ENCODE results near the gene TMEM63C.
"Not testable (repeated sequence)": the region's sequence is repeated elsewhere in the genome, so short reads cannot be mapped to it uniquely, and the experiment has no call there.

The TMEM63C gene

GRCh38 chr14:77259025-77259715, 77.6 kb downstream of the TMEM63C start:
- no peak for DNase-seq

DNA sequence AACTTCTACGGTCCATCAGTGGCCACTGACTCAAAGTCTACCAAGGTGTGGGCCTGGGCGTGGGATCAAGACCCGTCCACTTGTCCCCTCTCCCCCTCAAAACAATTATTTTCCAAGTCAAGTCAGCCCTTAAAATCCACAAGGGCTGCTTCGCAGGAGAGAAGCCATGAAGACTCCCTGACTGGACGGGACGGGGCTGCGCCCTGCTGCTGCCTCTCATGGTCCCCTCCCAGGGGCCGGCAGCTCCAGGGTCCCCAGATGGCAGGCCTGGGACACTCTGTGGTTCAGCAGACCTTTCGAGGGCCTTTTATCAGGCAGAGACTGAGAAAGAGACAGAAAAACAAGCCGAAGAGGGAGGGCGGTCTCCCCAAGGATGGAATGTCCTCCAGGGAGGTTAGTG, 78.6 kb downstream of the TMEM63C start:
- no peak for DNase-seq

- no peak for DNase-seq
Measured at GRCh38 chr14:77260631-77261030, 79.0 kb downstream of the TMEM63C start.

DNA sequence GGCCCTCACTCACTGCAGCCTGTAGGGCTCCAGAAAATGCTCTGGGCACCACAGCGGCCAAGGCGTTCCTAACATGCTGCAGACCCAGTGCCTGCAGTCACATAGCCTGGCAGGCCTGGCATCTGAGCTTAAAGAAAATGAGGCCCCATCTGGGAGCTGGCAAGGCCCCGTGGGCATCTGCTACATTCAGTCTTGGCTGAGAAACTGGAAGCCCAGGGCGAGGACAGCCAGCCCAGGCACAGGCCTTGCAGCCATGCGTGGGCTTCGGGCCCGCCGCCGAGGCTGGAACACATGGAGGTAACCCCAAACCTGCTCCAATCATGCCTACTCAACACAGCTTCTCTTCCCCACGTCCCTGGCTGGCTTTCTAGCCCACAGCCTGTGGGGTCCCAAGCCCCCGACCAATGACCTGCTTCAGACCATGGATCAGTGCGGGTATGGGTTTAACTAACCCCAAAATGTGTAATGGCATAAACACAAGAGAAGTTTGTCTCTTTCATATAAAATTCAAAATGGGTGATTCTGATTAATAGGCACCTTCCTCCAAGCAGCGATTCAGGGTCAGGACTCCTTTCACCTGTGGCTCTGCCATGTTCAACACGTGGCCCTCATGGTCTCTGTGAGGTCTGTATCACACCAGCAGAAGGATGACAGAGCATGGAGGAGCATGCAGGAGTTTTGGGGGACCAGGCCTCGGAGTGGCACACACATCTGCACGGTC, 83.0 kb downstream of the TMEM63C start:
- DNase-seq, result no peak

- DNase-seq, result no peak
Measured at GRCh38 chr14:77265187-77265515, 83.6 kb downstream of the TMEM63C start.

DNA sequence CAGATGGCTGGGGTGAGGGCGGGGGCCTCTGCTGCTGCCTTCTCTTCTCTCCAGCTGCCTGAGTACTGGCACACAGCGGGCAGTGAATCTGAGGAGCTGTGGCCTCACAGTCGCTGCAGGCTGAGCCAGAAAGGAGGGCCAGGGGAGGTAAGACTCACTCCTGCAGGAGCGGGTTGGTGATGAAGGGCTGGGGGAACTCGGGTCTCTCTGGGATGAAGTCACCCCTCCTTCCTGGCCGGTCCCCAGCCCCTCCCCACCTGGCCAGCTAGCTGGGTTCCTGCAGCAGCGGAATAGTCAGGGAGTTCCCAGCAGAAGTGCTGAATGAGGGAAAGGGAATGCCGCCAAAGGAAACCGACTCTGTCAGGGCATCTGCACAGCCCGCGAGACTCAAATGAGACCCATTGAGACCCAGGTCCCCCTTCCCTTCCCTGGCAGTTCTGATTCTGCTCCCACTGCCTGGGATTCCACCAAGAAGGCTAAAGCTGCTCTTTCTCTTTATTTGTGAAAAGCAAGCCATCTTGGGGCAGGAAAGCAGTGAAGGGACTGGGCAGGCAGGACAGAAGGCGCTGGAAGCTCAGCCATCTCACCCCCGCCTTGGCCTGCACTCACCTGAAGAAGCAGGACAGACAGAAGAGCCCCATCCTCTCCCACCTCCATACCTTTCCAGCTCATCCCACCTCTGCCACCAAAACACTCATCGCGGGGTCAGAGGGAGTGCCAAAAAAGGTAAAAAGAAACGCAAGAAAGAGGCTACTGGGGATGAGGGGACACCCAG, 84.2 kb downstream of the TMEM63C start:
- DNase-seq, result no peak

GRCh38 chr14:77266336-77266735, 84.7 kb downstream of the TMEM63C start:
- DNase-seq, result no peak

- DNase-seq, result no peak
Measured at GRCh38 chr14:77267937-77268699, 86.5 kb downstream of the TMEM63C start.

GRCh38 chr14:77268989-77269600, 87.5 kb downstream of the TMEM63C start:
- DNase-seq, result no peak

GRCh38 chr14:77270361-77271112, 88.9 kb downstream of the TMEM63C start:
- DNase-seq, result no peak

GRCh38 chr14:77271113-77271710, 89.6 kb downstream of the TMEM63C start, which contains the start of gene NGB:
Gene NGB (minus strand): TSS chr14:77271206. CDS start chr14:77270937, 269 bp downstream.
- no peak for DNase-seq

GRCh38 chr14:77272261-77272660, 90.7 kb downstream of the TMEM63C start:
- no peak for DNase-seq

DNA sequence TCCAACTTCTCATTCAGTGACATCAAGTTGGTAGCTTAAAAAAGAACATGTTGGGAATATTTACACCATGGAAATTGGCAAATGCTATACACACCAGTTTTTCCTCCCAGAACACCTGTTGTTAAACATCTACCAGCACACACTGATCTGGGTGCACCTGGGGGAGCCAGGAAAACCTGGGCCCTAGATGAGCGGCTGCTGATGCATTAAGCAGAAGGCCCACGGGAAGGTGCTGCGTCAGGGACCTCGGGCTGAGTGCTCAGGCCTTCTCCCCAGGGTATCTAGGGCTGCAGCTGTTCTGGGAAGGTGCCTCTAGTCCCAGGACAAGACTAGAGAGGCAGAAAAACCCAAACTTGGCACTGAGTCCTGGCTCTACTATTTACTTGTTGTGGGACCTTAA, 92.2 kb downstream of the TMEM63C start:
- no peak for DNase-seq

DNA sequence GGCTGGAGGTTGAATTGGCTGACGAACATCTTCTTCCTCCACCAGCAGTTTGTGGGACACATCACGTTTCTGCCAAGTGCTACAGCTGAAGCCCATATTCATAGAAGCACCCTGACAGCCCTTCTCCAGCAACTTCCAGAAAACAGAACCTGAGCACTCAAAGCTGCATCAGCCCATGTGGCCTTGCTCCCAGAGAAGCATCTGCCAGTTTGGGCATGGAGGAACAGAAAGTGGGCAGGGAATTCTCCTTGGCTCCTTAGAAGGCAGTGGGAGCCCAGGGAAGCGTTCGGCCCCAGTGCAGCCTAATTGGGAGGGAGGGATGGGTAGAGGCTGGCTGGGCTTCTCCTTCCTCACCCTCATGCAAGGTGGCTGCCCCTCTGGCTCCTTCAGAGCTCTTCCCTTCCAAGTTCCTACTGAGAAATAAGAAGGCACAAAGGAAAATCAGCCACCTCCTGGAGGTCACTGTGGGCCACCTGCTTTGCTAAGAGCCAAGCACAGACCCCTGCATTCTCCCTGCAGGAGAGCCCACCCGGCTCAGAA, 93.5 kb downstream of the TMEM63C start:
- no peak for DNase-seq

- DNase-seq, result no peak
Measured at GRCh38 chr14:77275601-77276017, 94.0 kb downstream of the TMEM63C start.

- no peak for DNase-seq
Measured at GRCh38 chr14:77276295-77276935, 94.8 kb downstream of the TMEM63C start.

DNA sequence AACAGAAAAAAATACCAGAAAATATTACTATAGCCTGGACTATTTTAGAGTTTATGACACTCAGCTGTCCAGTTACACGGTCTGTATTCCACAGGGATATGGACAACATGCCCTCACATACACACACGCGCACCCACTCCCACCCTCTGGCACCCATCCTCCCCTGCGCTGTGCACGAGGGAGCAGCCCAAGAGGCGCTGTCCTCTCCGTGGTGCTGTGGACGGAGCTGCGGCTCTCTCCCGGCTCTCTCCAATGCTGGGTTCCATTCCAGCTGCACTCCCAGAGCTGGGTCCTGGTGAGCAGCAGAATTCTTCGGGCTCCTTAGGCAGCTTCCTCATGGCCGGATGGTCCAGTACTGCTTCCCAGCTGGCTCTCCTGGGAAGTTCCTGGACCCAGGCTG, 95.4 kb downstream of the TMEM63C start:
- no peak for DNase-seq

DNA sequence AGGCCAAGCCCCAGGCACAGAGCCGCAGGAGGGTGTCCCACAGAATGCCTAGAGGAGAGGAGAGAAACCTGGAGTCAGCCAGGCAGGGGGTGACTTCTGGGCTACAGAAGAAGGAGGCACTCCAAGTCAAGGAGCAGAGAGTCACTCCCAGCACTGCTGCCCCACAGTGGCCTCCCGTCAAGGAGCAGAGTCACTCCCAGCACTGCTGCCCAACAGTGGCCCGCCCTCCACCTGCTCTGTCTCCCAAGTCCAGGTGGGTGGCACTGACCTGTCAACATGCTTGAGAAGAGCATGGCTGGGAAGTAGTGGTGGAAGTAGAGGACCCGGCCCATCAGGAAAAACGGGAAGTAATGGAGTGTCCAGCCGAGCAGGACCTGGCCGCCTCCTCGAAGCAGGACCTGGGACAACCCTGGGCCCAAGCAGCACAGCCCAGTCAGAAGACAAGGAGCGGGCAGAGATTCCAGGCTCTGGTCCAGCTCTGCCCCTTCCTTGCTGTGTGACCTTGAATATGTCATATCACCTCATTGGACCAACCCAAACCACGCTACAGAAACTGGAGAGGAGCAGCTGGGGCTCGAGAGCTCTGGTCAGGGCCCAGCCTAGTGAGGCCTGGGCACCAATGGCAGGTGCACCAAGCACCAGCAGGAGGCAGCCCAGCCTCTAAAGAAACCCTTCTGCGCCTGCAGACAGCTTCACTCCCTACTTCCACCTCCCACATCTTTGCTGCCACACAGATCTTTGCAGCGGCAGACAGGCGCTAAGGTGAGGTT, 97.0 kb downstream of the TMEM63C start:
- no peak for DNase-seq

DNA sequence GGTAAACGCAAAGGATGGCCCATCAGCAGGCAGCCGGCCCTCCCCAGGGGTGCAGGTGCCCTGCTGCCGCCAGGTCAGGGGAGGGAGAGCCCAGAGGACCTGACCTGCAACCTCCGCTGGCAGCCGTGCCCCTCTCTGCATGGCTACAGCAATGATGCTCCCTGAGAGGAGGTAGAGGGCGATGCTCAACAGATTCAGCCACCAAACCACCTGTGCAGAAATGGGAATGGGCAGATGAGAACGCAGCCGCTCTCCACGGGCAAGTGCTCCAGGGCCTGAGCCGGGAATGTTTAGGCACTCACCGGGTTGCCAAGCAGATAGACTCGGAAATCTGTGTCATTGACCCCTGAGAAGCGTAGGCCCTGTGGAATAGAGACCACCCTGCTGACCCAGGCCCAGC, 98.1 kb downstream of the TMEM63C start:
- DNase-seq, result no peak

- not testable (repeated sequence) for DNase-seq
Measured at GRCh38 chr14:77280921-77281320, 99.3 kb downstream of the TMEM63C start.
